GM18505 (cell line): ENCODE results near the gene RNGTT.
"Not testable (repeated sequence)": the region's sequence is repeated elsewhere in the genome, so short reads cannot be mapped to it uniquely, and the experiment has no call there.

Experiments
- ATAC-seq: cut with Tn5 transposase; IDR thresholded peaks from one replicate; pipeline ENCODE4 v1.9.1; 2021; ENCODE audit not compliant: unreplicated experiment
- POLR2A ChIP-seq: IDR thresholded peaks from 4 replicates; pipeline ENCODE4 v1.6.1; 2011; ENCODE audit warnings: borderline replicate concordance; ENCODE audit not compliant: insufficient read depth, insufficient read length; ENCODE audit errors: extremely low read depth

The RNGTT gene

DNA sequence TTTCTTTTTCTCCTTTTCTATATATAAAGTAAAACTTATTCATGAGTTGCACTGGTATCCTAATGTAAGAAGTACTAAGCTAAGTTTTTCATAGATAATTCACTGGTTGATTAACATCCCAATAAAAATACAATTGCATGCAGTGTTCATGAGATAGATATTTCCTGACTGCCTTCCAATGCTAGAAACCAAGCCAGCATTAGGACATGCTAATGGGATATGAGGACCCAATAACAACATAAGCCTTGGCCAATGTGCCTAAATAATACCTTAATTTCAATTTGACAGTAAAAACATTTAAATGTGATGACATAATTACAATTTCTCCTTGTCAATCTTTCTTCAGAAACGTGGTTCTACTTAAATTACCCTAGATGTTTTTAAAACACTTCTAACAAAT is 152.7 kb downstream of the RNGTT start:
- no peak for ATAC-seq
- TF ChIP-seq POLR2A = no peak

DNA sequence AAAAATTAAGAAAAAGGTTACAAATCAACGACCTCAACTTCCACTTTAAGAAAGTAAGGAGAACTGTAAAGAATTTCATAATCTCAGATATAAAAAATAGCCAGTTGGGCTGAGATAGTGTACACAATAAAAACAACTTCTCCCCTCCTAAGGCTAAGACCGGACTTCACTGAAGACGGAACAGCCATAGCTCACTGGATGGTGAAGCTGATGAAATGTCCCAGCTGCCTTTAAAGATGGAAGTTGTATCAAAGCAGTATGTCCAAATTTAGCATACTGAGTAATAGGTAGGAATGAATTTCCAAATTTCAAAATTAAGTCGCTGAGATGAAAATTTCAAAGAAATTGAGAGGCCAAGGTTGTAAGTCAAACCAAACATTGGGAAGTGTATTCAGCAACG is 153.3 kb downstream of the RNGTT start:
- ATAC-seq = no peak

DNA sequence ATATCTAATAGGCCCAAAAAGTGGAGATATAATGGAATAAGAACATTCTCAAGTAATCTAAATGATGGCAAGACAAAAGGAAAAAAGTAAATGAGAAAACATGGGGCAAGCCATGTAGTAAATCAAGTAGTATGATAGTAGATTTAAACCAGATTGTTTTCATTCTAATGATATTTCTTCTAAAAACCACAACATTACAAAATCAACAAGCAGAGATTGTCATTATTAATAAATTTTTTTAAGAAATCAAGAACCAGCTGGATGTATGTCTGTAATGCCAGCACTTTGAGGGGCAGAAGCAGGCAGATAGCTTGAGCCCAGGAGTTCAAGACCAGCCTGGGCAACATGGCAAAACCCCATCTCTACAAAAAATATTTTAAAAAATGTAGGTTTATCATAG is 155.0 kb downstream of the RNGTT start:
- no peak for ATAC-seq
- no peak for TF ChIP-seq POLR2A

More for the DNA sequence above, 153.3 kb downstream of the RNGTT start:
- TF ChIP-seq POLR2A = no peak

DNA sequence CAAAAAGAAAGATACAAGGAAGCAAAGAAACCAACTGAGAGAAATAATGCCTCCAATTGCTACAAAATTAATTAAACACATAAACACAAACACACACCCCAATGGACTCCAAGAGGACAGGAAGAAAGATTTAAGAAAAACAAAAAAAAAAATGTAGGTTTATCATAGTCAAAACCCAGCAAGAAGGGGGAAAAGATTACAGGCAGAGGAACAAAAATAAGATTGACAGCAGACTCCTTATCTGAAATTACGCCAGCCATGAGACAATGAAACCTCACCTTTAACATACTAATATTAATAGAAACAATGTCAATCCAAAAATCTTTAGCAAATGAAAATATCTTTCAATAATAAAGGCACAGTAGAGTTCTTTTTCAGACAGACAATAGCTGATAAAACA is 155.8 kb downstream of the RNGTT start:
- ATAC-seq = no peak
- TF ChIP-seq POLR2A = no peak

DNA sequence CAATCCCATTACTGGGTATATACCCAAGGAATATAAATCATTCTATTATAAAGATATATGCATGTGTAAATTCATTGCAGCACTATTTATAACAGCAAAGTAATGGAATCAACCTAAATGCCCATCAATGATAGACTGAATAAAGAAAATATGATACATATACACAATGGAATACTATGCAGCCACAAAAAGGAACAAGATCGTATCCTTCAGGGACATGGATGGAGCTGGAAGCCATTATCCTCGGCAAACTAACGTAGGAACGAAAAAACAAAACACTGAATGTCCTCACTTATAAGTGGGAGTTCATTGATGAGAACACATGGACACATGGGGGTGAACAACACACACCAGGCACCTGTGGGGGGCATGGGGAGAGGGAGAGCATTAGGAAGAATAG is 156.7 kb downstream of the RNGTT start:
- ATAC-seq = no peak
- TF ChIP-seq POLR2A = no peak

DNA sequence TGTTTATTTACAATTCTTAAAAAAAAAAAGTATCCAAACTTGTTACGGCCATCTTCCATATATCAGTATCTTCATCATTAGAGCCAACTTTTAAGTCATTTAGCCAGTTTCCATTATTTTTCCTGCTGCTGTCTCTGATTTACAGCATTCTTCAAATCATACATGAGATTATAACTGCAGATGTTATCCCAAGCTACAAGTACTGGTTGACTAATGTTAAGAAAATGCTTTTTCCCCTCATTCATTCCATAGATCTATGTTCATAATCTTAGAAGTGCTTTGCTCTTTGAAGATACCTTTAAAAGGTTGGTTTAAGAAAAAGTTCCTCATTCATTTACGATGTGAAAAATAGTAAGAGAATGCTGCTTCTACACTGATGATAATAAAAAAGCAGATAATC is 158.7 kb downstream of the RNGTT start:
- no peak for TF ChIP-seq POLR2A
- no peak for ATAC-seq

DNA sequence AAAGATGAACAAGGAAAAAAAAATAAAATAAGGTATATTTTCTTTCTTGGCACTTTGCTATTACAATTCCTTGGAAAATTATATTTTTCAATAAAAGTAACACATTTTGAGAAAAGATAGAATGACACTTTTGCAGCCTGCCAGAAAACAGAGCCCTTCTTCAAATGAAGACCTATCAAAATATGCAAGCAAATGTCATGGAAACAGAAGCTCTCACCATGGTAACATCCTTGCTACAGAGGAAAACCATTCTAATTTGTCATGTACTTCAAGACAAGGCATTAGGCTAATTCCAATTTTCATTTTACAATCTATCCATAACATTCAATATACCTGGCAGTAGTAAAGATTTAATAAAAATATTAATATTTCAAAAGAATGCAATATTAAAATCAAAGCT is 177.9 kb downstream of the RNGTT start:
- ATAC-seq = no peak
- no peak for TF ChIP-seq POLR2A

DNA sequence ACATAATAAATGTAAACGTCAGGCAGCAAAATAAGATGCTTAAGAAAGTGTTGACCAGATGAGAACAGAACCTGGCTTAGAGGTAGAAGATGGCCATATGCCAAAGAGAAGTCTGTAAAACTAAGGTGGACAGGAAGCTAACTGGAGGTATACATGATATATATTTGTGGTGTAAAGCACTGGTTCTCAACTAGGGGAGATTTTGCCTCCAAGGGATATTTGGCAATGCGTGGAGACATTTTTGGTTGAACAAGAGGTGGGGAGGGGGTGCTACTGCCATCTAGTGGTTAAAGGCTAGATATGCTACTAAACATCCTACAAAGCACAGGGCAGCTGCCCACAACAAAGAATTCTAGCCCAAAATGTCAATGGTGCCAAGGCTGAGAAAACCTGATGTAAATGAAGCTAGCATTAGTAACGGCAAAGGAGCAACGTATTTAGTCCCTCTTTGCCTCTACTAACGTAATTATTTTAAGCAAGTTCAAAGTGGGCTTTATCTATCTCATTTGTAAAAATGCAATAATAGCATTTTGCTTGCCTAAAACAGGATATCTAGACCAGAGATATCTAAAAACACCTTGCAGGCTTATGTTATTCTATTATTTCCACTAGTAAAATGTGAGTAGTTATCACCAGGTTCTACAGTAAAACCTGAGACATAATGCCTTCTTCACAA is 182.6 kb downstream of the RNGTT start:
- TF ChIP-seq POLR2A = no peak
- ATAC-seq = no peak

DNA sequence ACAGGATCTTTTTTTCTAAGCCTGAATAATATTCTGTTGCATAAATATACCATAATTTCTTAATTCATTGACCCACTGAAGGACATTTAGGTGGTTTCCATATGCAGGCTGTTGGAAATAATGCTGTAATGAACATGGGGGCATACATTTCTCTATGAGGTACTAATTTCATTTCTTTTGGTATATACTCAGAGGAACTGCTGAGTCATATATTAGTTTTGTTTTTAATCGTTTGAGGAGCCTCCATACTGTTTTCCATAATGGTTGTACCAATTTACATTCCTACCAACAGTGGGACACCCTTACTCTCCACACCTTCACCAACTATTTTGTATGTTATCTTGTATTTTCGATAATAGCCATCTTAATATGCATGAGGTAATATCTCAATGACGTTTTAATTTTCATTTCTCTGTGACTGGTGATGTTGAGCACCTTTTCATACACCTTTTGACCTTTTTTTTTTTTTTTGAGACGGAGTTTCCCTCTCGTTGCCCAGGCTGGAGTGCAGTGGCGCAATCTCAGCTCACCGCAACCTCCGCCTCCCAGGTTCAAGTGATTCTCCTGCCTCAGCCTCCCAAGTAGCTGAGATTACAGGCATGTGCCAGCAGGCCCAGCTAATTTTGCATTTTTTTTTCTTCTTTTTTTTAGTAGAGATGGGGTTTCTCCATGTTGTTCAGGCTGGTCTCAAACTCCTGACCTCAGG is 187.4 kb downstream of the RNGTT start:
- ATAC-seq = no peak
- no peak for TF ChIP-seq POLR2A

DNA sequence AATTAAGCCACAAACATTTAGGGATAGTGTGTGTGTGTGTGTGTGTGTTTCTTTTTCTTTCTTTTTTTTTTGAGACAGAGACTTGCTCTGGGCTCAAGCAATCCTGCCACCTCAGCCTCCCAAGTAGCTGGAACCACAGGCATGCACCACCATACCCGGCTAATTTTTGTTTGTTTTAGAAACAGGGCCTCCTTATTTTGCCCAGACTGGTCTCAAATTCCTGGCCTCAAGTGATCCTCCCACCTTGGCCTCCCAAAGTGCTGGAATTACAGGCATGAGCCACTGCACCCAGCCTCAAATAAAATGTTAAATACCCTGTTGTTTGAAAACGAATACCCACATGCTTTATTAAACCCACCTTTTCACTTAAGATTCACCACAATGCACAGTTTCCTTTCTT is 195.3 kb downstream of the RNGTT start:
- ATAC-seq = not testable (repeated sequence)

DNA sequence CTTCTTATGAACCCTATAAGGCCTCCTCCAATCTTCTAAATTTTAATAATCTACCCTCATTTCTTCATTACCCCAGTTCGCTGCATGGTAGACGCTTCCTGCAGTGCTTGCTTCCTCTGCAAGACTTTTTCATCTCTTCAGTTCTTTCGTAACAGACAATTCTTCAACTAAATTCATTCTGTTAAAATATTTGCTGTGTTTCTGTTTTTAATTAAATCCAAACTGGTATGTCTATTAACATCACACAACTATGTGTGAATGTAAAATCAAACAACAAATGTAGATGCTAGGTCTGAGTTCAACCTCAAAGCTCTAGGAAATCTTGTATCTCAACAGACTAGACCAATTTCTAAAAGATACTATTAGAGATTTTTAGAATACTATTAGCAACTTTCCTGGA is 199.3 kb downstream of the RNGTT start:
- no peak for ATAC-seq
- TF ChIP-seq POLR2A = no peak

DNA sequence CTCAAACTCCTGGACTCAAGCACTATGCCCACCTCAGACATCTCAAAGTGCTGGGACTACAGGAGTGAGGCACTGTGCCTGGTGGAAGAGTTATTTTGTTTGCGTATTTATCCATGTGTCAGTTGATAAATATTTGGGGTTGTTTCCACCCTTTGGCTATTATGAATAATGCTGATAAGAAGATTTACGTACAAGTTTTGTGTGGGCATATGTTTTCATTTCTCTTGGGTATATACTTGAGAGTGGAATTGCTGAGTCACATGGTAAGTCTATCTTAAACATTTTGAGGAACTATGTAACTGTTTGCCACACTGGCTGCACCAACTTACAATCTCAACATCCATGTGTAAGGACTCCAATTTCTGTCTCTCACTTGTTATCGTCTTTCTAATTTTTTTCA is 200.3 kb downstream of the RNGTT start:
- no peak for ATAC-seq
- TF ChIP-seq POLR2A = no peak

DNA sequence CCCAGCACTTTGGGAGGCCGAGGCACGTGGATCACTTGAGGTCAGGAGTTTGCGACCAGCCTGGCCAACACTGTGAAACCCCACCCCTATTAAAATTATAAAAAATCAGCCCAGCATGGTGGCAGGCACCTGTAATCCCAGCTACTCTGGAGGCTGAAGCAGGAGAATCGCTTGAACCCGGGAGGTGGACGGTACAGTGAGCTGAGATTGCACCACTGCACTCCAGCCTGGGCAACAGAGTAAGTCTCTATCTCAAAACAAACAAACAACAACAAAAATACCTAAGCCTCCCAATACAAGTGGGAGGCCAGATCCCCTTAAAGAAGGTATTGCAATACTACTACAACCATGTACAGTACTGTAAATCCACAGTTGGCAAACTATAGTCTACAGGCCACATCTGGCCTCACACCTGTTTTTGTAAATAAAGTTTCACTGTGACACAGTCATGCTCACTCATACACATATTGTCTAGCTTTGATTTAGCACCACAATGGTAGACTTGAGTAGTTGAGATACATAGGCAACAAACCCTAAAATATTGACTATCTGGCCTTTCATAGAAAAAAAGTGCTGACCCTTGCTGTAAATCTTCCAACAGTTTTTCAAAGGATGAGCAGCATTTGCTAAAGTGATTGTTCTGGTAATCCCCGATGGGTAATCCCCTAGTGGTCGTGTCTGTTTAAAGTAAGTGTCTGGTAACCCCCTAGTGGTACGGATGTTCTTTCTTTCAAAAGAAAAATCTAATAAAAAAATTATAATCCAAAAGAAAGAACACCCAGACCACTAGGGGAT is 202.0 kb downstream of the RNGTT start:
- peak; percentile 57 for ATAC-seq
- TF ChIP-seq POLR2A = no peak

DNA sequence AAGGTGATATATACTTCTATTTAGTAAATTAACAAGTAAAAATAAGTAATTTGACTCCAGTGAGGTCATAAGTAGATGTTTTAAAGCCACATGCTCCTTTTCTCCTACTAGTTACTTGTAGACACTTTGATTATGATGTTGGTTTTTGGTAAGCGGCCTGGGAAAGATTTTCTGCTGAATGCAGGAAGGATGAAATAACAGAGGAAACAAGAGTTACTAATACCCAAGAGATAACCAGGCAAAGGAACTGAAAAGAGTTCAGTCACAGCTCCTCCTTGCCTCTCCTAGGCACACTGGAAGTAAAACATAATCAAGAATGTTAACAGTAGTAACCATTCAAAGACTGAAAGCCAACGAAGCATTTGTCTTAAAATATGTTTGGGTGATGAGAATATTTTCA is 203.3 kb downstream of the RNGTT start:
- TF ChIP-seq POLR2A = no peak
- no peak for ATAC-seq
